ENCODE data around the gene BCAN.
"Not testable (repeated sequence)": the region's sequence is repeated elsewhere in the genome, so short reads cannot be mapped to it uniquely, and the experiment has no call there.

The BCAN gene

GRCh38 chr1:156623946-156624813 lies 17.7 kb upstream of the BCAN start:
- in situ Hi-C loops (cut with HindIII; ENCODE audit: low pct_unique_long_range_greater_than_20kb, low sequenced_read_pairs), result no loop called here
- TF ChIP-seq JUND (IDR thresholded peaks at IDR 0.05; ENCODE audit: low read depth), result no peak
- peak in 1 of 2 experiments; percentile 70 for DNase-seq (ENCODE audit: low read depth in 1 of 2, low spot score in 1 of 2)

GRCh38 chr1:156624814-156625435 lies 17.0 kb upstream of the BCAN start:
- TF ChIP-seq JUND (IDR thresholded peaks at IDR 0.05; ENCODE audit: low read depth), result no peak
- DNase-seq (ENCODE audit: low read depth in 1 of 2, low spot score in 1 of 2), result no peak
- in situ Hi-C loops (cut with HindIII; ENCODE audit: low pct_unique_long_range_greater_than_20kb, low sequenced_read_pairs), result no loop called here

- in situ Hi-C loops (cut with HindIII; ENCODE audit: low pct_unique_long_range_greater_than_20kb, low sequenced_read_pairs), result no loop called here
- no peak for TF ChIP-seq JUND (IDR thresholded peaks at IDR 0.05; ENCODE audit: low read depth)
- peak in 1 of 2 experiments; percentile 49 for DNase-seq (ENCODE audit: low read depth in 1 of 2, low spot score in 1 of 2)
Observed at GRCh38 chr1:156625436-156626078, 16.4 kb upstream of the BCAN start.

GRCh38 chr1:156626079-156626438 lies 15.9 kb upstream of the BCAN start:
- in situ Hi-C loops (cut with HindIII; ENCODE audit: low pct_unique_long_range_greater_than_20kb, low sequenced_read_pairs), result no loop called here
- no peak for TF ChIP-seq JUND (IDR thresholded peaks at IDR 0.05; ENCODE audit: low read depth)
- DNase-seq (ENCODE audit: low read depth in 1 of 2, low spot score in 1 of 2), result peak in 1 of 2 experiments; percentile 41

- in situ Hi-C loops (cut with HindIII; ENCODE audit: low pct_unique_long_range_greater_than_20kb, low sequenced_read_pairs), result no loop called here
- TF ChIP-seq JUND (IDR thresholded peaks at IDR 0.05; ENCODE audit: low read depth), result no peak
- DNase-seq (ENCODE audit: low read depth in 1 of 2, low spot score in 1 of 2), result peak in 1 of 2 experiments; percentile 89
Observed at GRCh38 chr1:156627313-156627880, 14.5 kb upstream of the BCAN start.

GRCh38 chr1:156629823-156630449 lies 12.0 kb upstream of the BCAN start:
- in situ Hi-C loops (cut with HindIII; ENCODE audit: low pct_unique_long_range_greater_than_20kb, low sequenced_read_pairs), result no loop called here
- no peak for TF ChIP-seq JUND (IDR thresholded peaks at IDR 0.05; ENCODE audit: low read depth)
- no peak for DNase-seq (ENCODE audit: low read depth in 1 of 2, low spot score in 1 of 2)

- in situ Hi-C loops (cut with HindIII; ENCODE audit: low pct_unique_long_range_greater_than_20kb, low sequenced_read_pairs); DNase-seq (ENCODE audit: low read depth in 1 of 2, low spot score in 1 of 2): not testable (repeated sequence)
Observed at GRCh38 chr1:156631152-156631551, 10.8 kb upstream of the BCAN start.

GRCh38 chr1:156632355-156632754 lies 9.6 kb upstream of the BCAN start:
- in situ Hi-C loops (cut with HindIII; ENCODE audit: low pct_unique_long_range_greater_than_20kb, low sequenced_read_pairs), result no loop called here
- no peak for TF ChIP-seq JUND (IDR thresholded peaks at IDR 0.05; ENCODE audit: low read depth)
- DNase-seq (ENCODE audit: low read depth in 1 of 2, low spot score in 1 of 2), result peak in 1 of 2 experiments; percentile 75

GRCh38 chr1:156638189-156638985 lies 3.5 kb upstream of the BCAN start:
- no peak for TF ChIP-seq JUND (IDR thresholded peaks at IDR 0.05; ENCODE audit: low read depth)
- in situ Hi-C loops (cut with HindIII; ENCODE audit: low pct_unique_long_range_greater_than_20kb, low sequenced_read_pairs), result no loop called here
- no peak for DNase-seq (ENCODE audit: low read depth in 1 of 2, low spot score in 1 of 2)

- TF ChIP-seq JUND (IDR thresholded peaks at IDR 0.05; ENCODE audit: low read depth), result no peak
- in situ Hi-C loops (cut with HindIII; ENCODE audit: low pct_unique_long_range_greater_than_20kb, low sequenced_read_pairs), result no loop called here
- DNase-seq (ENCODE audit: low read depth in 1 of 2, low spot score in 1 of 2), result peak; percentile 78 to 94
Observed at GRCh38 chr1:156639601-156640101, 2.3 kb upstream of the BCAN start.

GRCh38 chr1:156640842-156641706 lies 843 bp upstream of the BCAN start:
- DNase-seq (ENCODE audit: low read depth in 1 of 2, low spot score in 1 of 2), result no peak
- in situ Hi-C loops (cut with HindIII; ENCODE audit: low pct_unique_long_range_greater_than_20kb, low sequenced_read_pairs), result no loop called here
- TF ChIP-seq JUND (IDR thresholded peaks at IDR 0.05; ENCODE audit: low read depth), result no peak
